GM18502 (cell line): ENCODE measurements around the gene FOLR2.
"Not testable (repeated sequence)": the region's sequence is repeated elsewhere in the genome, so short reads cannot be mapped to it uniquely, and the experiment has no call there.

Experiments used
- ATAC-seq: cut with Tn5 transposase; IDR thresholded peaks from one replicate; pipeline ENCODE4 v1.9.1; 2021; ENCODE audit warnings: mild to moderate bottlenecking; ENCODE audit not compliant: unreplicated experiment, poor library complexity

FOLR2 gene

DNA sequence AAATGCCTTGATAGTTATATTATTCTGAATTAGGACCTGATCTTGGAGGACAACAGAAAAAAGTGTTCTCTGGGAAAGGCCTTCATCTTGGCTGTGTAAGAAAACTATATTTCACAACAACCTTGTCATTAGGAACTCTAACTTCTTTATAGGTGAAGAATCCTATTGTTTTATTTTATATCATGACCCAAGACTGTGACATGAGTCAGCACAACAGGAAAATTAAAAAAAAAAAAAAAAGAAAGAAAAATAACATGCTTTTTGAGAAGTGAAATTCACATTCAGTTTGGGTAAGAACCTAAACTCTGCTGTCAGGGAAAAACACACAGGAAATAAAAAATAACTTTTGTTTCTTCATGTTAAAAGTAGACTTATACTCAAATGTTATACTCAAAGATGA is 11.7 kb upstream of the FOLR2 start:
- no peak for ATAC-seq

DNA sequence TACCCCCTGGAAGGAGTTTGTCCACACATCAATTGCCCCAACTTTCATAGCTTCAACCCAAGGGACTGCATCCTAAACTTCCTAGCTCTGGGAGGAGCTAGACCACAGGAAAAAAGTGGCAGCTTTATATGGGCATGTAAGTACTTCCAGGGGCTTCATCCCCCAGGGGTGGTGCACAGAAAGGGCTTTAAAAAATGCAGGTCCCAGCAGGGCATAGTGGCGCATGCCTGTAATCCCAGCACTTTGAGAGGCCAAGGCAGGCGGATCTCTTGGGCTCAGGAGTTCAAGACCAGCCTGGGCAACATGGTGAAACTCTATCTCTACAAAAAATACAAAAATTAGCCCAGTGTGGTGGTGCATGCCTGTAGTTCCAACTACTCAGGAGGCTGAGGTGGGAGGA is 9.8 kb upstream of the FOLR2 start:
- not testable (repeated sequence) for ATAC-seq

DNA sequence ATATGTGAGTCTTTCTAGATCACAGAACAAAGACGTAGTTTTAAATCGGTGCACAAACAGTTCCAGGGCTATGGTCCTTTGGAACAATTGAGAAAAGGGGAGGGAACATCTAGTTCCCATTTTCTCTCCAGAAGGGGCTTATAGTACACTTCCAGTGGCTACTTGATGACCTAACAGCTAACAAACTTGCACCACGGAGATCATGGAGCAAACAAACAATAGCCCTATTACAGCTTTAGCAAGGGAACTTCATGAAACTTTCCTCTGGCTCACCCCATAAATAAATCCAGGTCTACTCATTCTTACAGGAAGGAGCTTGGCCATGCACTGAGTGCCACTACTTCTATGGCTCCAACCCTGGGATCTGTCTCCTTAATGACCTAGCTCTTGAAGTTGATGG is 8.3 kb upstream of the FOLR2 start:
- no peak for ATAC-seq

DNA sequence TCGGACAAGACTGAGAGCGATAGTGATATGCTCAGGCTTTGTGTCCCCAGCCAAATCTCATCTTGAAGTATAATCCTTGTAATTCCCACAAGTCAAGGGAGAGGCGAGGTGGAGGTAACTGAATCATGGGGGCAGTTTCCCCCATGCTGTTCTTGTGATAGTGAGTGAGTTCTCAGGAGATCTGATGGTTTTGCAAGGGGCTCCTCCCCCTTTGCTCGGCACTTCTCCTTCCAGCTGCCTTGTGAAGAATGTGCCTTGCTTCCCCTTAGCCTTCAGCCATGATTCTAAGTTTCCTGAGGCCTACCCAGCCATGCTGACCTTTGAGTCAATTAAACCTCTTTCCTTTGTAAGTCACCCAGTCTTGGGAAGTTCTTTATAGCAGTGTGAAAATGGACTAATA is 7.5 kb upstream of the FOLR2 start:
- ATAC-seq, result no peak

DNA sequence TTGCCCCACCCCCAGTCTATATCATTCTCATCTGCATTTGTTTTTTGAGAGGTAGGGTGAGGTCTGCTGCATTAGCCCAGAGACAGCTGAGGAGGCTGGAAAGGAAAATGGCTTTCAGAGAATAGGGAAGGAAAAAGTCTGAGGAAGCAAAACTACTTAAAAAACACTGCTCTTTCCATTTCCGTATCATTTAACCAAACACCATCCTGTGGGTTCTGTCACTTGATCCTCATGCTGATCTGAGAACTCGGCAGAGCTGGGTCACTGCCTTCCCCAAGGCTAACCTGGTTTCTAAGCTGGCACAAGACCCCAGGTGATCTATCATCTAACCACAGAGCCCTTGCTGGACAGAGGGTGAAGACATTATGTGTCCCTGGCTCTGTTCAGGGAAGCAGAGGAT is 1.2 kb downstream of the FOLR2 start:
- no peak for ATAC-seq

DNA sequence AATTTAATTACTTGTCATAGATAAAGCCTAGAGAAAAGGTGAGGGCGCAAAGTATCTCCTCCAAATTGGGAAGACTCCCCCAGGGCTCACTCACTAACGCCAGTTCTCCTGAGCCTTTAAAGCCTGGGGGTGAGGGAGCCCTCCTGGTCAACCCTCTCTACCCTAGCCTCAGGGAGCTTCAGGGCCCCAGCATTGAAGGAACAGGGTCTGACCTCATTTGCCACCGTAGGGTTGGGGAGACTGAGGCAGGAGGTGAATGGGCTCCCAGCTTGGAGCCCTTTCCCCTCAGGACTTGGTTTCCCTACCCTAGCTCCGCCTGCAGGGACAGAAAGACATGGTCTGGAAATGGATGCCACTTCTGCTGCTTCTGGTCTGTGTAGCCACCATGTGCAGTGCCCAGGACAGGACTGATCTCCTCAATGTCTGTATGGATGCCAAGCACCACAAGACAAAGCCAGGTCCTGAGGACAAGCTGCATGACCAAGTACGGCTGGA is 1.7 kb downstream of the FOLR2 start:
- ATAC-seq, result no peak

DNA sequence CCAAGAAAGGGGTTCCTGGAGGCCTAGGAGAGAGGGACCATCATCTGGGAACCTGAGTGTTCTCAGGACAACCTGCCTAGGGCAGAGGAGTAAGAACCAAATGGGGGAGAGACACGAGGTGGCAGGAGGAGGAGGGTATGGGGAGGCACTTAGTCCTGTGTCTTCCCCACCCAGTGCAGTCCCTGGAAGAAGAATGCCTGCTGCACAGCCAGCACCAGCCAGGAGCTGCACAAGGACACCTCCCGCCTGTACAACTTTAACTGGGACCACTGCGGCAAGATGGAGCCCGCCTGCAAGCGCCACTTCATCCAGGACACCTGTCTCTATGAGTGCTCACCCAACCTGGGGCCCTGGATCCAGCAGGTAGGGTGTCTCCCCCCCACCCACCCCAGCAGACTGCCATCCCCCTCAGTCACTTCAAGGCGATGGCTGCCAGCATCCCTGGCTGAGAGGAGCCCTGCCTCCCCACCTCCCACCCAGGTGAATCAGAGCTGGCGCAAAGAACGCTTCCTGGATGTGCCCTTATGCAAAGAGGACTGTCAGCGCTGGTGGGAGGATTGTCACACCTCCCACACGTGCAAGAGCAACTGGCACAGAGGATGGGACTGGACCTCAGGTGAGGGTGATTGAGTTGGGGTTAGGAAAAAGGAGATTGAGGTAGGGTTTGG is 4.2 kb downstream of the FOLR2 start:
- ATAC-seq, result no peak

DNA sequence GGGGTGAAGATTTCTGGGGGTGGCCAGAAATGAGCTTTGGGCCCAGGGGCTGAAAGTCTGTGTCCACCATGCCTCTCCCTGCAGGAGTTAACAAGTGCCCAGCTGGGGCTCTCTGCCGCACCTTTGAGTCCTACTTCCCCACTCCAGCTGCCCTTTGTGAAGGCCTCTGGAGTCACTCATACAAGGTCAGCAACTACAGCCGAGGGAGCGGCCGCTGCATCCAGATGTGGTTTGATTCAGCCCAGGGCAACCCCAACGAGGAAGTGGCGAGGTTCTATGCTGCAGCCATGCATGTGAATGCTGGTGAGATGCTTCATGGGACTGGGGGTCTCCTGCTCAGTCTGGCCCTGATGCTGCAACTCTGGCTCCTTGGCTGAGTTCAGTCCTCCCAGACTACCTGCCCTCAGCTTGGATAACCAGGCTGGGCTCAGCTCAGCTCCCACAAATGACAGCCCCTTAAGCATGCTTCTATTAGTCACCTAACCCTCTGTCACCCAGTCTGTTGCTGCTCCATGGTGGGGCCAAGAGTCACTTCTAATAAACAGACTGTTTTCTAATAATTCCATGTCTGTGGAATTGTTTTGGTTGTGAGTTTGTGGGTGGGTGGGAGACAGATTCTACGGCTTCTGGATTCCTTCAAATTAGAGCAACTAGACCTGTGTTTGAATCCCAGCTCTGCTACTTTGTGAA is 4.9 kb downstream of the FOLR2 start:
- ATAC-seq, result no peak

DNA sequence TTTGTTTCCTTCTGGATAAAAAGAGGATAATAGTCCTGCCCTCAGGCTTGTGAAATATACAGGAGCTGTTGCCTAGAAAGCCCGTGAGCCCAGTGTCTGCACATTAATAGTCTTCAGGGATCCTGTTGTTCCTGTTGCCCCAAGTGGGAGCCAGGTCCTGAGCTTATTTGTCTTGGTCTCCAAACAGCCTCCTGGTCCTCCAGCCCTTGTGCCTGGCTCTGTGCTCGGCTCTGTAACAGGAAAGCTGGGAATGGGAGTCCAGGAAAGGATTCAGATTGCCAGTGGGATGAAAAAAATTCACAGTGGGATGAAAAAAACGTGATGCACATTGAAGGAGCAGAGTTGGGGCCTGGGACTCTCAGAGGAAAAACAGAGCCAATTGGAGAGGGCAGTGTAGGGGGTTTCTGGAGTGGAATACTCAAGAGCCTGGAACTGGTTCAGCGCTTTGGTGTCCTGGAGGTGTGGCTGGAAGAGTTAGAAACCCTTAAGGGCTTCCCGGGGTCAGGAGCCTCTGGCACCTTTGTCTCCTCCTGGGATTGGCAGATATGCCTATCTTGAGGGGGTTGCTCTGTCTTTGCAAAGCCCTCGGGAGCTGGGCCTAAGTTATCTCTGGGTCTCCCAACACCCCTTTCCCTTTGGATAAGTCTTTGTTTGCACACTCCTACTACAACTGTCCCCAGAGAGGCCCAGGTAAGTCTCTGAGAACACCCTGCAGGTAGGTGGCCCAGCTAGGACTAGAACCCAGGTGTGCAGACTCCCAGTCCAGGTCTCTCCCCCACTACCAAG is 5.7 kb downstream of the FOLR2 start:
- ATAC-seq, result no peak

DNA sequence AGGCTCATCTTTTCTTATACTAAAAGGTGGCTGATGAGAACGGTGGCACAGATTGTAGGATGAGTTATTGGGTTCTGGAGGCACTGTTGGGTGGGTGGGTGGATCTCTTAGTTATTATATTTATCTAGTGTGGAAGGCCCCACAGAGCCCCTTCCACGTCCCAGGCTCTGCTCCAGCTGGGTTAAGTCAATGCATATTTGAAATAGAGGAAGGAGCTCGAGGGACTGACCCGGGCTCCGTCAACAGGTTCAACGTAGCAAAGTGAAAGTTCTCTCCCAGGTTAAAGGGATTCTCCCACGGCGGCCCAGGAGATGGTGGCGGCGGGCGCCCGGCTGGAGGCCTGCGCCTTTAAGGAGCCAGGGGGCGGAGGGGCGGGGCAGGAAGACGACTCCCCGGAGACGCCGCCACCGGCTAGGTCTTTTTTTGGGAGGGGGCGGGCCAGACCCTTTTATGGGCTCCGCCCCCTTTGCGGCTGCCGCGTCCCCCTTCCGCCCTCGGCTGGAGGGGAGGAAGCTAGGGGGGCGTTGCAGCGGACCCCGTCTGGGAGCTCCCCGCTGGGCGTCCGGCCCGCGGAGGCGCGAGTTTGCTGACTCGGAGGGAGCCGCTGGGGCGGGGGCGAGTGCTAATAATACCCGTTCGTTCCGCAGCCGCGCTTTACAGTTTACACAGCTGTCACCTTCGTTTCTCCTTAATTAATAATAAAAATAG is 6.5 kb downstream of the FOLR2 start:
- peak; percentile 69 for ATAC-seq

DNA sequence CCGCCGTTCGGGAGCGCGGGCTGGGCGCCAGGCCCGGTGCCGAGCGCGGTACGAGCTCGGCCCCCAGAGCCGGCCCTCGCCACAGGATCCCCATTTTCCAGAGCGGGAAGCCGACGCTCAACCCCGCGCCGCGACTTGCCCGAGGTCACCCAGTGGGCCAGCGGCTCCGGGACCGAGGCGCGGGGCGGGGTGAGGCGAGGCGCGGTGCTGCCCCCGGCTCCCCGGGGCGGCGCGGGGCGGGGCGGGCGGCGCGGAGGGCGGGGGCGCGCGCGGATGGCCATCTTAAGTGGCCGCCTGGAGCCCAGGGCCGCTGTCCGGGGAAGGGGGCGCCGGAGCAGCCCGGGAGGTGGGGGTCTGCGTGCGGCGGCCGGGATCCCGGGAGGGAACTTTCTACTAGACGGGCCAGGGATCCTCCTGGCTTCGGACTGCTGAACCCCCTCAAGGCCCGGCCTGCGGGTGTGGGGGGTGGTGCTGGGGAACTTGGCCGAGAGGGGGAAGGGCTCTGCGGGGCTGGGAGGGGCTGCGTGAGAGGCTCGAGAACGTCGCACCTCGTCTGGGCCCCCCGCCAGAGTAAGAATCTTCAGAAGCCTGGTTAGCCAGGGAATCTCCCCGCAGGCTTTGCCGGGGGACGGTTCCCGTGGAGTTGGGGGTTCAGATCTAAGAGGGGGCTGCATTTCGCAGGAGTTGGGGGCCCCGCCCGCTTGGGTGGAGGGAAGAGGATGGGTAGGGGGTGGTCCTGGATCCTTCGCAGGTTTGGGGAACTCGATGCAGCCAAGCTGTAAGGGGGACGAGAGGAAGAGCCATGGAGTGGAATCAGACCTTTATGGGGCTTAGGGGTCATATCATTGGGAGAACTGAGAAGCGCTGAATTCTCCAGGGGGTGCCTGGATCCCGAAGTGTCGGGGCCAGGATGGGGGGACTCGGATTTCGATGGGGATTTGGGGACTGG is 7.3 kb downstream of the FOLR2 start:
- peak; percentile 55 for ATAC-seq

DNA sequence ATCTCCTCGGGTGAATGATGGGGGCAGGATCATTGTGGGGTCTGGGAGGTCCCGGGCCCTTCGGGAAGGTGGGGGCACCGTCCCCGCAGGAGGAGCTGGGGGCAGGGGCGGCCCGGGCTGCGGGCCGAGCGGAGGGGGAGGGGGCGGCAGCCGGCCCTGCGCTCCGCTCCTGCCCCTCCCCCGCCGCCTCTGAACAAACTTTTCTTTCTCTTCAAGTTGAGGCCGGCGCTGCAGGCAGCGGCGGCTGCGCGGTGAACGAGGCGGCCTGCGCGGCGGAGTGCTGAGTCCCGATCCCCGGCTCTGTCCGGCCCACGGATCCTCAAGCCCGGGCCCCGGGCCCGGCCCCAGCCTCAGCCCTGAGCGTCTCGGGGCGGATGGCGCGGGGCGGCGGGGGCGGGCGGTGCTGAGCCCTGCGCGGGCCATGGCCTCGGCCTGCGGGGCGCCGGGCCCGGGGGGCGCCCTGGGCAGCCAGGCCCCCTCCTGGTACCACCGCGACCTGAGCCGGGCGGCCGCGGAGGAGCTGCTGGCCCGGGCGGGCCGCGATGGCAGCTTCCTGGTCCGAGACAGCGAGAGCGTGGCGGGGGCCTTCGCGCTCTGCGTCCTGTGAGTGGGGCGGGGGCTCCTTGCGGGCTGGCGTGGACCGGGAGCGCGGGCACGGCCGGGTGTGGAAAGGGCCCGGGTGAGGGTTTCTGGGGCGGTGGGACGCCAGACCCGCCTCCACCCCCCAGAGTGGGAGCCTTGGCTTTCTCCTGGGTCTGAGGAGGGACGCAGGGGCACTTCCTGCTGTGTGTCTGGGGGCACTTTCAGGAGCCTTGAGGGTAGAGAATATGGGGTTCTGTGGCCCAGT is 8.2 kb downstream of the FOLR2 start, which contains the start of gene INPPL1:
INPPL1 (plus strand) TSS at position 204 of the 847 bp plus-strand sequence; CDS start at position 422, 218 bp downstream.
- ATAC-seq, result no peak

DNA sequence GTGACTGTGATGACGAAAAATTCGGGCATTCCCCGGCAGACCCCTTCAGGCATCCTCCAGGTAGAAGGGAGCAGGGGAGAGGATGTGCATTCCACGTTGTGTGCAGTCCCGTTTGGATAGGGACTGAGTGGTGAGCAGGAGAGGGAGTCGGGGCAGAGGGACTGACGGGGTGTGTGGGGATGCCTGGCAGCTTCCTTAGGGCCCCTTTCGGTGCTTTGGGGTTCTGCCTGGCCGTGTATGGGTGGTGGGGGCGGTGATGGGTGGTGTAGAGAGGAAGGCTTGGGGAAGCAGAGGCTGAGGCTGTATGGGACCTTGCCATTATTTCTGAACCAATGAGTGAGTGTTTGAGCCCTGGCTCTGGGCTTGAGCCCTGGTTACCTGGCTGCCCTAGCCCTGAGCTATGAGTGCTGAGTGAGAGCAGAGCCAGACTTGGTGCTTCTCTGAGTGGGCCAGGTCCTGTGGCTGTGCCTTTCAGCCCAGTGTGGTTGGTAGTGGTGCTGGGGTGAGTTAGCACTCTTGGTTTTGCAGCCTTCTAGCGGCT is 8.9 kb downstream of the FOLR2 start:
- no peak for ATAC-seq

DNA sequence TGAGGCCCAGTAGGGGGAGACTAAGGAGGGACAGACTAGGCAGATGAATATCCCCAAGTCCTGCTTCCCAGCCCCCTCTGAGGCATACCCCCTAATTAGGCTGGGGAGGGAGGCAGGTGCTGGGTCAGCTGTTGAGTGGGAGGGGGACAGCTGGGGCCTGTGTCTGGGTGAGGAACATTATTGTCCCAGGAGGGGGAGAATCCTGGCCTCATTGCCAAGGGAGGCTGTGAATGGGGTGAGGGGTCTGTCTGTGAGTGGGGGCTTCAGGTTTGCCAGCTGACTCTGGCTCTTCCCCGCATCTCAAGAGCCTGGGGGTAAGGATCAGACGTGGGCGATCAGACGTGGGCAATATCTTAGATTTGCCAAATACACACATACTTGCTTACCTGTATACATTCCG is 10.1 kb downstream of the FOLR2 start:
- ATAC-seq, result no peak

DNA sequence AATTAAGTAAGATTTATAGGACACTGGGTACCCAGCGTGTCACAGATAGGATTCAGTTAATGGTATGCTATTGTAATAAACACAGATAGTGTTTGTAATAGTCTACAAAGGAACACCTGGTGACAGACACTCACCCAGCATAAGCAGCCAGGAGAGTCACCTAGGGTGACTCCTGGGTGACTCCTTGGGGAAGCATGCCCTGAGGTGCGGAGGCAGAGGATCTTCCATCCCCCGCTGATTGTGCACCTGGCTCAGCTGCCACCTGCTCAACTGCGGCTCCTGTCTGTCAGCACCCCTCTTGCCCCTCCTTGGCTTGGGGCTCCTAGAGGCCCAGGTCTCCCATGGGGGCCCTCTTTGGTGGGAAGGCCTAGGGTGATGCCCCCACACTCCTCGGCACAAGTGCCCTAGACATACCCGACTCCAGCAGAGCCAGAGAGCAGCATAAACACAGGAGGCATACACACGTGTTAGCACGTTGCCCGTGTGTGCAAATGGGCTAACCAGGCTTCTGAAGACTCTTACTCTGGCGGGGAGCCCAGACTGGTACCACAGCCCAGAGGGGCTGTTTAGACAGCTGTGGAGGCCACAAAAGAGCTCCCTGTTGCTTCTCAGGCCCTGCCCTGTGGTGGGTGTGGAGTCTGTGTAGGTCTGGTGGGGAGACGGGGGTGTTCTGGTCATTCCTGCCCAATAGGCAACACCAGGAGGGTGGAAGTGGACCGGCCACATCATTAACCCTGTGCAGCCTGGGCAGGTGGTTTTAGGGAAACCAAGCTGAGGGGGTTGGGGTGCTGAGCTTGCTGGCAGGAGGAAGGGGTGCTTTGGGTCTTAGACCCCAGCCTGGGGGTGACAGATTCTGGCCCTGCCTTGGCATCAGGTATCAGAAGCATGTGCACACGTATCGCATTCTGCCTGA is 11.0 kb downstream of the FOLR2 start:
- ATAC-seq, result no peak

DNA sequence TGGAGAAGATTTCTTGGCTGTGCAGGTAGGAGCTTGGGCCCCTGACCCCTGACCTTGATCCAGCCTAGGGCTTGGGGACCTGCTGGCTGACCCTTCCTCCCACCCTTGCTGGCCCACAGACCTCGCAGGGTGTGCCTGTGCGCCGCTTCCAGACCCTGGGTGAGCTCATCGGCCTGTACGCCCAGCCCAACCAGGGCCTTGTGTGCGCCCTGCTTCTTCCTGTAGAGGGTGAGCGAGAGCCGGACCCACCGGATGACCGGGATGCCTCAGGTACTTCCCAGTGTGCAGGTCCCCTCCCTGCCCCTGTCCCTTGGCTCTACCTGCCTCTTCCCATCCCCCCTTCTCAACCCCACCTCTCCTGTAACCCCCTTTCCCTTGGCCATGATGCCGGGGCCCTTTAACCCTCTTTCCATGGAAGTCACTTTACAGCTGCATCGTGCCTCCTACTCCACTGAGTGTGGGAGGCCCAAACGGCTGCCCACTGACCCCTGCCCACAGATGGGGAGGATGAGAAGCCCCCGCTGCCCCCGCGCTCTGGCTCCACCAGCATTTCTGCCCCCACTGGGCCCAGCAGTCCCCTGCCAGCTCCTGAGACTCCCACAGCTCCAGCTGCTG is 11.7 kb downstream of the FOLR2 start:
- ATAC-seq, result no peak

DNA sequence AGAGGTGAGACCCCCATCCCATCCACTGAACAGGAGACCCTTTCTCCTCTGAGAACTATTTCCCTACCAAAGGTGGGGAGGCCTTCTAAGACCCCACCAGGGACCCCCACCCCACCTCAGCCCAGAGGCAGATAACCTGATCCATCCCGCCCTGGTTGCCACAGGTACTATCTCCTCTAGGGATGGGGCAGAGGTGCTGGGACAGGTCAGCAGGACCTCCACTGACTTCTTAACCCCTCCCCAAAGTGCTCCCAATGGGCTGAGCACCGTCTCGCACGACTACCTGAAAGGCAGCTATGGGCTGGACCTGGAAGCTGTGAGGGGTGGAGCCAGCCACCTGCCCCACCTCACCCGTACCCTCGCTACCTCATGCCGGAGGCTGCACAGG is 12.2 kb downstream of the FOLR2 start:
- ATAC-seq, result no peak
